Measurements from ENCODE around the gene CAMK1D.

GRCh38 chr10:12459340-12459739, 110.0 kb downstream of the CAMK1D start:
- TF ChIP-seq GATA2 (IDR thresholded peaks at IDR 0.05; ENCODE audit: low read depth, low read length), result no peak
- TF ChIP-seq GATA3 (IDR thresholded peaks at IDR 0.05; ENCODE audit: low read depth, low read length), result no peak
